ENCODE results near the gene GORASP2.
"Not testable (repeated sequence)": the region's sequence is repeated elsewhere in the genome, so short reads cannot be mapped to it uniquely, and the experiment has no call there.

Gene GORASP2

GRCh38 chr2:170905864-170906263, 23.2 kb upstream of the GORASP2 start:
- no peak for TF ChIP-seq CTCF (IDR thresholded peaks at IDR 0.05; ENCODE audit: low read length, missing control alignments)
- no peak overlapping the region for H3K4me3 ChIP-seq (replicated peaks; ENCODE audit: low read depth, low read length)
- DNase-seq (ENCODE audit: low read depth), result no peak

- DNase-seq (ENCODE audit: low read depth), result no peak
- TF ChIP-seq CTCF (IDR thresholded peaks at IDR 0.05; ENCODE audit: low read length, missing control alignments), result no peak
- no peak overlapping the region for H3K4me3 ChIP-seq (replicated peaks; ENCODE audit: low read depth, low read length)
Observed at GRCh38 chr2:170911314-170911889, 17.7 kb upstream of the GORASP2 start.

GRCh38 chr2:170914994-170915666, 13.9 kb upstream of the GORASP2 start:
- not testable (repeated sequence) for DNase-seq (ENCODE audit: low read depth); H3K4me3 ChIP-seq (replicated peaks; ENCODE audit: low read depth, low read length)

GRCh38 chr2:170917219-170917913, 11.7 kb upstream of the GORASP2 start:
- TF ChIP-seq CTCF (IDR thresholded peaks at IDR 0.05; ENCODE audit: low read length, missing control alignments), result no peak
- H3K4me3 ChIP-seq (replicated peaks; ENCODE audit: low read depth, low read length), result no peak overlapping the region

GRCh38 chr2:170917957-170918356, 11.1 kb upstream of the GORASP2 start:
- no peak for TF ChIP-seq CTCF (IDR thresholded peaks at IDR 0.05; ENCODE audit: low read length, missing control alignments)
- no peak overlapping the region for H3K4me3 ChIP-seq (replicated peaks; ENCODE audit: low read depth, low read length)
- no peak for DNase-seq (ENCODE audit: low read depth)

More at GRCh38 chr2:170917219-170917913, 11.7 kb upstream of the GORASP2 start:
- DNase-seq (ENCODE audit: low read depth), result no peak

- DNase-seq (ENCODE audit: low read depth), result not testable (repeated sequence)
Observed at GRCh38 chr2:170921873-170922272, 7.2 kb upstream of the GORASP2 start.

GRCh38 chr2:170922634-170923494, 6.2 kb upstream of the GORASP2 start:
- H3K4me3 ChIP-seq (replicated peaks; ENCODE audit: low read depth, low read length), result no peak overlapping the region
- no peak for DNase-seq (ENCODE audit: low read depth)
- no peak for TF ChIP-seq CTCF (IDR thresholded peaks at IDR 0.05; ENCODE audit: low read length, missing control alignments)

More at GRCh38 chr2:170921873-170922272, 7.2 kb upstream of the GORASP2 start:
- H3K4me3 ChIP-seq (replicated peaks; ENCODE audit: low read depth, low read length), result not testable (repeated sequence)
